Measurements from ENCODE around the gene ZNF217. TPM values are rescaled to one million over a fixed set of nuclear protein-coding genes. Genes with fewer than 3 reads are reported as not detected.
"Not testable (repeated sequence)": the region's sequence is repeated elsewhere in the genome, so short reads cannot be mapped to it uniquely, and the experiment has no call there.

Gene ZNF217
- total and polyA plus RNA-seq, 8 donors, result 23.6 to 35.4 (median 26.7) TPM

DNA sequence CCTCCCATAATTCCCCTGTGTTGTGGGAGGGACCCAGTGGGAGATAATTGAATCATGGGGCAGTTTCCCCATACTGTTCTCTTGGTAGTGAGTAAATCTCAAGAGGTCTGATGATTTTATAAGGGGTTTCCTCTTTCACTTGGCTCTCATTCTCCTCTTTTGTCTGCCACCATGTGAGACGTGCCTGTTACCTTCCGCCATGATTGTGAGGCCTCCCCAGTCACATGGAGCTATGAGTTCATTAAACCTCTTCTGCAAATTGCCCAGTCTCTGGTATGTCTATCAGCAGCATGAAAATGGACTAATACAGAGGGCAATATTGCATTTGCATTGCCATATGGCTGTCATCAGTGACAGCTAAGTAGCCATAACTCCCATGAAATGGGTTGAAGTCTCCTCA is 63.2 kb downstream of the ZNF217 start:
- H3K4me1 ChIP-seq, result peaks cover 0 to 10% of the 10 kb centered on the region in 2 donors
- no peak overlapping the region for H3K27ac ChIP-seq
- no peaks in the 10 kb centered on the region for H3K27me3 ChIP-seq
- ATAC-seq, result no peak
- H3K4me3 ChIP-seq, result no peak overlapping the region
- intact Hi-C loops (cut with DNase I), result no loop called here
- H3K36me3 ChIP-seq, result no peaks in the 10 kb centered on the region
- DNase-seq, result no peak
- H3K9me3 ChIP-seq, result no peaks in the 10 kb centered on the region
- TF ChIP-seq, protein P1, sequence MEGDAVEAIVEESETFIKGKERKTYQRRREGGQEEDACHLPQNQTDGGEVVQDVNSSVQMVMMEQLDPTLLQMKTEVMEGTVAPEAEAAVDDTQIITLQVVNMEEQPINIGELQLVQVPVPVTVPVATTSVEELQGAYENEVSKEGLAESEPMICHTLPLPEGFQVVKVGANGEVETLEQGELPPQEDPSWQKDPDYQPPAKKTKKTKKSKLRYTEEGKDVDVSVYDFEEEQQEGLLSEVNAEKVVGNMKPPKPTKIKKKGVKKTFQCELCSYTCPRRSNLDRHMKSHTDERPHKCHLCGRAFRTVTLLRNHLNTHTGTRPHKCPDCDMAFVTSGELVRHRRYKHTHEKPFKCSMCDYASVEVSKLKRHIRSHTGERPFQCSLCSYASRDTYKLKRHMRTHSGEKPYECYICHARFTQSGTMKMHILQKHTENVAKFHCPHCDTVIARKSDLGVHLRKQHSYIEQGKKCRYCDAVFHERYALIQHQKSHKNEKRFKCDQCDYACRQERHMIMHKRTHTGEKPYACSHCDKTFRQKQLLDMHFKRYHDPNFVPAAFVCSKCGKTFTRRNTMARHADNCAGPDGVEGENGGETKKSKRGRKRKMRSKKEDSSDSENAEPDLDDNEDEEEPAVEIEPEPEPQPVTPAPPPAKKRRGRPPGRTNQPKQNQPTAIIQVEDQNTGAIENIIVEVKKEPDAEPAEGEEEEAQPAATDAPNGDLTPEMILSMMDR (IDR thresholded peaks at IDR 0.05), result no peak

DNA sequence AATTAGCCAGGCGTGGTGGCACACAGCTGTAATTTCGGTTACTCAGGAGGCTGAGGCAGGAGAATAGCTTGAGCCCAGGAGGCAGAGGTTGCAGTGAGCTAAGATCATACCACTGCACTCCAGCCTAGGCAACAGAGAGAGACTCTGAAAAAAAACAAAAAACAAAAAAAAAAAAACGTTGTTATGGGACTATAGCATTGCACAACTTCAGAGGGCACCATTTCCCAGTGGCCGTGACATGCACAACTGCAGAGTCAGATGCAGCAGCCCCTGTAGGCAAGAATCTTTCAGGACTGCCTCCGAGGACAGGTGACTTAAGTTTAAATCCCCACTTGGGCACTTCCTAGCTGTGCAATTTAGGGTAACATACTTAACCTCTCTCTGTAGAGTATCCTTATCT is 64.0 kb downstream of the ZNF217 start:
- DNase-seq (no peak), ATAC-seq (no peak)
- no peaks in the 10 kb centered on the region for H3K9me3 ChIP-seq
- H3K4me1 ChIP-seq, result peaks cover 0 to 10% of the 10 kb centered on the region in 2 donors
- no peak overlapping the region for H3K27ac ChIP-seq
- H3K4me3 ChIP-seq, result no peak overlapping the region
- no peaks in the 10 kb centered on the region for H3K27me3 ChIP-seq
- no peaks in the 10 kb centered on the region for H3K36me3 ChIP-seq
- TF ChIP-seq, protein P1 (IDR thresholded peaks at IDR 0.05), result no peak
- intact Hi-C loops (cut with DNase I), result no loop called here

DNA sequence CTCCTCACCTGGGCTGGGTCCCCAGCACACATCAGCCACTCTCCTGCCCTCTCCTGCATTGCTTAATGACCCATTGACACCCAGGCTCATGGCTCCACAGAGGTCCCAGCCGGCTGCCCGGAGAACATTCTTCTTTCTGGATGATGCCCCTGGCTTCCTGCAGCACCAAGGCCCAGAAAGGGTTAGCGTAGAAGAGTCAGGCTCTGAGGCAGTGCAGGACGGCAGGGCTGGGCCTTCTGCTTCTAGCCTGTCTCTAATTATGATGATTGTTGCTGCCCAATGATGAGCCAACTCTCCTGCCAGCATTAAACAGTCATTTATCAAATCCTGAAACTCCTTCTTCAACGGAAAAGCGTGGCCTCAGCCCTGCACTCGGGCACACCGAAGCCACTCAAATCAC is 66.4 kb downstream of the ZNF217 start:
- DNase-seq, result no peak
- Histone ChIP-seq H3K4me3 (no peak overlapping the region), H3K9me3 (no peaks in the 10 kb centered on the region), H3K27me3 (no peaks in the 10 kb centered on the region), H3K4me1 (peaks cover 0 to 1% of the 10 kb centered on the region in 2 donors), H3K27ac (no peak overlapping the region), H3K36me3 (no peaks in the 10 kb centered on the region)
- ATAC-seq, result no peak
- TF ChIP-seq, protein P1 (IDR thresholded peaks at IDR 0.05), result no peak
- intact Hi-C loops (cut with DNase I), result no loop called here

DNA sequence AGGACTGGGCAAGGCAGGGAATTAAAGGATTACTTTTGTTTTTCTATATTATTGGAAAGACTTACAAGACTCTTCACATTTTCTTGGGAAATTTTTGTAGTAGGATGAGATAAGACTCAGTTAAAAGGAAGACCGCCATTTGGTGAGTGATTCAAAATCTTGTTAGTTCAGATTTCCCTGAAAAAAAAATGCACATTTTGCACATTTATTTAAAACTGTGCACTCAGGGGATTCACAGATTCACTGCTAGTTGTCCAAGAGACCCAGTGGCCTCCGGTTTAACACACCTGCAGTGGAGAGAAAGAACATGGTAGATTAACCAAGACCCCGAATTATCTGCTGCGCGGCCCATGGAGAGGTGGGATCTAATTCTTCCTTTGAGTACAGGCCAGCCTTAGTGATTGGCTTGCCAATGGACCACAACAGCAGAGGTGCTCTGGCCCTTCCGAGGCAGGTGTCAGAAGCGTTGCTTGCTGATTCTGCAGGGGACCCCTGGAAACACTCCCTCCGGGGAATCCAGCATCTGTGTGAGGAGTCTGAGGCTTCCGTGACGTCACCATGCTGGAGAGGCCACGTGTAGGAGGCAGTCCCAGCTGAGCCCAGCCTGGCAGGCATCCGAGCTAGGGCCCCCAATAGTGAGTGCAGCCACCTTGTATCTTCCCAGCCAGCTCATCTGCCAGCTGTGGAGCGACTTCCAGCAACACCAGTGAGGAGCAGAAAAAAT is 68.9 kb downstream of the ZNF217 start:
- TF ChIP-seq, protein P1 (IDR thresholded peaks at IDR 0.05), result no peak
- Histone ChIP-seq H3K4me3 (no peak overlapping the region), H3K27ac (no peak overlapping the region), H3K27me3 (no peaks in the 10 kb centered on the region), H3K36me3 (no peaks in the 10 kb centered on the region), H3K4me1 (no peaks in the 10 kb centered on the region), H3K9me3 (no peaks in the 10 kb centered on the region)
- DNase-seq (no peak), ATAC-seq (no peak)
- intact Hi-C loops (cut with DNase I), result no loop called here

DNA sequence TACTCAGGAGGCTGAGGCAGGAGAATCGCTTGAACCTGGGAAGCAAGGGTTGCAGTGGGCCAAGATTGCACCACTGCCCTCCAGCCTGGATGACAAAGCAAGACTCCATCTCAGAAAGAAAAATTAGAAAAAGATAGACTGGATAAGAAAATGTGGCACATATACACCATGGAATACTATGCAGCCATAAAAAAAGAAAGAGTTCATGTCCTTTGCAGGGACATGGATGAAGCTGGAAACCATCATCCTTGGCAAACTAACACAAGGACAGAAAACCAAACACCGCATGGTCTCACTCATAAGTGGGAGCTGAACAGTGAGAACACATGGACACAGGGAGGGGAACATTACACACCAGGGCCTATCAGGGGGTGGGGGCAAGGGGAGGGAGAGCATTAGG is 70.0 kb downstream of the ZNF217 start:
- ATAC-seq; intact Hi-C loops (cut with DNase I); H3K4me3 ChIP-seq; H3K36me3 ChIP-seq; H3K27me3 ChIP-seq; H3K4me1 ChIP-seq; H3K27ac ChIP-seq; DNase-seq; H3K9me3 ChIP-seq: not testable (repeated sequence)

DNA sequence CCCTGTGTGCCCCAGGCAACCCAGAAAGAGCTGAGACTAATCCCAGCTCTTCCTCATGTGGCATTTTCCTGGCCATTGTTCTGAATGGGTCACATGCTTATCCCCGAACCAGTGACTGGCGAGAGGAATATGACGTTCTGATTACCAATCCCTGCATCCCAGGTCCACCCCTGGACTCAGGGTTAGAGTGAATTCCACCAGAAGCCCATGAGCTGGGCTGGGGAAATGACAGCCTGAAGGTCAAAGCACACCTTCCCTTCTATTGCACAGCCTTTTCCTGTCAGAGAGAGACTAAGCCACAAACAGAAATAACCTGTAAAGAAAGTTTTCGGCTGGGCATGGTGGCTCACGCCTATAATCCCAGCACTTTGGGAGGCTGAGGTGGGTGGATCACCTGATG is 70.9 kb downstream of the ZNF217 start:
- Histone ChIP-seq H3K9me3 (no peaks in the 10 kb centered on the region), H3K36me3 (no peaks in the 10 kb centered on the region), H3K4me3 (no peak overlapping the region), H3K27me3 (no peaks in the 10 kb centered on the region), H3K27ac (no peak overlapping the region), H3K4me1 (no peaks in the 10 kb centered on the region)
- DNase-seq, result no peak
- intact Hi-C loops (cut with DNase I), result no loop called here
- ATAC-seq, result no peak
- TF ChIP-seq, protein P1 (IDR thresholded peaks at IDR 0.05), result no peak
